GM21825 (cell line): ENCODE measurements around the gene LGALS3BP.

Experiments used
- ATAC-seq: cut with Tn5 transposase; IDR thresholded peaks from one replicate; pipeline ENCODE4 v1.9.1; 2021; ENCODE audit warnings: mild to moderate bottlenecking, moderate library complexity; ENCODE audit not compliant: unreplicated experiment

Gene LGALS3BP

GRCh38 chr17:78922816-78923498, 56.8 kb downstream of the LGALS3BP start:
- no peak for ATAC-seq

GRCh38 chr17:78921437-78921971, 58.2 kb downstream of the LGALS3BP start:
- ATAC-seq: no peak
